CD8-positive, alpha-beta memory T cell (primary cell): ENCODE data around the gene ANKRD12. TPM values are rescaled to one million over a fixed set of nuclear protein-coding genes. Genes with fewer than 3 reads are reported as not detected.

Experiments used
- CTCF ChIA-PET: fragments of 350-600 bp; sonication (Branson Sonifier 250); formaldehyde crosslinking; loops from one replicate; lab custom pipeline; 2021; ENCODE audit warnings: antibody characterized with exemption; lab: Charles Lee
- POLR2A ChIA-PET: fragments of 350-600 bp; sonication (Branson Sonifier 250); formaldehyde crosslinking; loops from one replicate; lab custom pipeline; 2021; ENCODE audit warnings: antibody characterized with exemption; lab: Charles Lee
- DNase-seq, 5 donors: peaks; one replicate each; pipeline versions ENCODE4 v3.0.0 to v3.0.0-alpha.2; 2020 to 2022; ENCODE audit warnings: mixed read lengths in 1 of 5
- H3K27ac ChIP-seq: one replicate; pipeline ENCODE4 v1.7.0; 2013; ENCODE audit warnings: low read depth, mild to moderate bottlenecking, low read length, moderate library complexity
- H3K27me3 ChIP-seq: 2 replicates; pipeline ENCODE4 v1.7.0; 2013; ENCODE audit warnings: low read length, mild to moderate bottlenecking; ENCODE audit not compliant: insufficient read depth, poor library complexity, severe bottlenecking
- H3K36me3 ChIP-seq: 2 replicates; pipeline ENCODE4 v1.7.0; 2013; ENCODE audit warnings: mild to moderate bottlenecking, low read length, moderate library complexity; ENCODE audit not compliant: insufficient read depth
- H3K4me1 ChIP-seq: 2 replicates; pipeline ENCODE4 v1.7.0; 2013; ENCODE audit warnings: mild to moderate bottlenecking, low read length, moderate library complexity; ENCODE audit not compliant: insufficient read depth
- H3K4me3 ChIP-seq: 2 replicates; pipeline ENCODE4 v1.7.0; 2013; ENCODE audit warnings: mild to moderate bottlenecking, low read length
- H3K9me3 ChIP-seq: 2 replicates; pipeline ENCODE4 v1.7.0; 2013; ENCODE audit warnings: mild to moderate bottlenecking, low read length
- H3K27ac Mint-ChIP-seq, 8 donors: one replicate each; pipeline ENCODE4 v1.8.0; 2020 to 2021; ENCODE audit warnings: mixed read lengths in 8 of 8, mild to moderate bottlenecking in 6 of 8, inconsistent platforms in 3 of 8, moderate library complexity in 3 of 8
- H3K27me3 Mint-ChIP-seq, 2 donors: one replicate each; pipeline ENCODE4 v1.8.0; 2020 to 2021; ENCODE audit warnings: mixed read lengths in 2 of 2, mild to moderate bottlenecking in 1 of 2, moderate library complexity in 1 of 2
- H3K36me3 Mint-ChIP-seq, 3 donors: one replicate each; pipeline ENCODE4 v1.8.0; 2020 to 2021; ENCODE audit warnings: mixed read lengths in 3 of 3, inconsistent platforms in 1 of 3, mild to moderate bottlenecking in 1 of 3
- H3K4me1 Mint-ChIP-seq, 3 donors: one replicate each; pipeline ENCODE4 v1.8.0; 2020 to 2021; ENCODE audit warnings: mixed read lengths in 3 of 3, inconsistent platforms in 1 of 3, mild to moderate bottlenecking in 1 of 3
- H3K4me3 Mint-ChIP-seq, 7 donors: one replicate each; pipeline ENCODE4 v1.8.0; 2020 to 2021; ENCODE audit warnings: mixed read lengths in 7 of 7, mild to moderate bottlenecking in 6 of 7, moderate library complexity in 4 of 7, inconsistent platforms in 2 of 7
- H3K9me3 Mint-ChIP-seq, 5 donors: one replicate each; pipeline ENCODE4 v1.8.0; 2020 to 2022; ENCODE audit warnings: mixed read lengths in 5 of 5, mild to moderate bottlenecking in 3 of 5, moderate library complexity in 2 of 5, inconsistent platforms in 1 of 5
- polyA plus RNA-seq: library from polyadenylated mRNA; unstranded; fragments of 300-500 nt; fragmentation: Illumina TruSeq; gene quantifications from one replicate; pipeline ENCODE4 v1.2.3, GENCODE V29; 2021
- total RNA-seq, 2 experiments: library from RNA; stranded (reverse); gene quantifications; one replicate each; pipeline ENCODE4 v1.2.3, GENCODE V29; 2021

ANKRD12 gene
- total and polyA plus RNA-seq, 3 experiments from 2014 or later = 66.6 to 109 (median 67.6) TPM

DNA sequence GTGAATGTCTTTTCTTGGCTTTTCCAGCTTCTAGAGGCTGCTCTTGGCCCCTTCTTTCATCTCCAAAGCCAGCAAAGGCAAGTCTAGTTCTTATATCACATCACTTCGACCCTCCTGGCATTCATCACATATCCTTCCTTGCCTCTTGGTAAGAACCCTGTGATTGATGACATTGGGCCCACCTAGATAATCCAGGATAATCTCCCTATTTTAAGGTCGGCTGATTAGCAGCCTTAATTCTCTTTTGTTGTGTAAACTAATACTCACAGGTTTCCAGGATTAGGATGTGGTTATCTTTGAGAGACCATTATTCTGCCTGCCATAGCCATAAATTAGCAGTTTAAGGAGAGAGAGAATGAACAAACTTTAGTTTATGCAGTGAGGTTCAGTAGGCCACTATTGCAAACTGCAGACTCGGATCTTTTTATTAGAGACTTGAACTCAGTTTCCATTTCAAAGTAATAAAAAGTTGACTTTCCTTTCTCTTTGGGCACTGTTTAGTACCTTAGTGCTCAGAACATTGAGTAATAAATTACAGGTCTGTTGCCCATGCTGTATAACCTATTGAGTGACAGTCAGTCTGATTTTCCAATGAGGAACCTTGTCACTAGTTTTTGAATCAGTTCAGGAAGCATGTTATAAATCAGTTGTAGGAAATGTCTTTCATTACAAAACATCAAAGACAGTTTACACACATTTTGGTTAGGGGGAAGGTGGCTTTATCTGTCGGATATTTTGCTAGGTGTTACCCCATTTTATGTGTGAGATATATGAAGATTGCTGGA, 29.6 kb upstream of the ANKRD12 start:
- peak overlapping the region; percentile 71 to 97 (median 93) for H3K4me3 Mint-ChIP-seq
- Histone ChIP-seq H3K4me3 (peak overlapping the region; percentile 70), H3K9me3 (no peaks in the 10 kb centered on the region), H3K27ac (peak overlapping the region; percentile 43), H3K4me1 (peaks cover 80% of the 10 kb centered on the region), H3K36me3 (no peaks in the 10 kb centered on the region), H3K27me3 (no peaks in the 10 kb centered on the region)
- H3K27me3 Mint-ChIP-seq = no peaks in the 10 kb centered on the region
- H3K4me1 Mint-ChIP-seq = peaks cover 81 to 92% (median 88%) of the 10 kb centered on the region in 3 donors
- H3K9me3 Mint-ChIP-seq = no peaks in the 10 kb centered on the region
- no peak for DNase-seq
- ChIA-PET POLR2A (interaction anchor here (0.9 to 2.2 kb wide), 3 partner anchors 8 to 30 kb away, joined by 3 to 8 read pairs (median 3); partner anchors contain the start of gene ANKRD12), CTCF (interaction anchor here (1.4 kb wide), 1 partner anchor 40 kb away, joined by 3 read pairs; no protein-coding TSS in a partner anchor)
- peaks cover 0 to 61% (median 0%) of the 10 kb centered on the region in 3 donors for H3K36me3 Mint-ChIP-seq
- peak overlapping the region; percentile 84 to 99 (median 92) for H3K27ac Mint-ChIP-seq

DNA sequence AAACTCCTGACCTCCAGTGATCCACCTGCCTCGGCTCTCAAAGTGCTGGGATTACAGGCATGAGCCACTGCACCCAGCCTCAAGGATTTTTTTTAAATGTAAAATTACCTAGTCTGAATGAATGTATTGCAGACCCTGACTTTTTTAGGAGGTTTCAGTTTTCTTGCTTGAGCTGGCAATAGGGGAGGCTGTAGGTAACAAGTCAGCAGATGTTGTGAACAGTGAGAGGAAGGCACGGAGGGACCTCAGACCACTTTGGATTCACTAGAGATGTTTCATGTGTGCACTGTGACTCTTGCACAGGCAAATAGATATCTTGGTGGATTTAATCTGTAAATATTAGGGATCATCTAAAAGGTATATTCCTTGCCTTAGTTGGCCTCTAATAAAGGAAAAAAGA, 27.7 kb upstream of the ANKRD12 start:
- Mint-ChIP-seq H3K9me3 (no peaks in the 10 kb centered on the region), H3K4me3 (peak overlapping the region in 5 of 7 donors; percentile 3 to 73 (median 56)), H3K4me1 (peaks cover 87 to 99% (median 99%) of the 10 kb centered on the region in 3 donors), H3K36me3 (peaks cover 0 to 53% (median 2%) of the 10 kb centered on the region in 3 donors), H3K27ac (peak overlapping the region in 7 of 8 donors; percentile 12 to 88 (median 62)), H3K27me3 (no peaks in the 10 kb centered on the region)
- ChIA-PET CTCF (interaction anchor here (1.0 to 2.2 kb wide), 5 partner anchors 11 to 39 kb away, joined by 3 to 10 read pairs (median 3); no protein-coding TSS in a partner anchor), POLR2A (interaction anchor here (1.3 to 1.7 kb wide), 2 partner anchors 10 to 26 kb away, joined by 4 to 13 read pairs; no protein-coding TSS in a partner anchor)
- H3K4me1 ChIP-seq = peaks cover 96% of the 10 kb centered on the region
- H3K36me3 ChIP-seq = no peaks in the 10 kb centered on the region
- no peaks in the 10 kb centered on the region for H3K9me3 ChIP-seq
- no peak for DNase-seq
- H3K27ac ChIP-seq = no peak overlapping the region
- no peaks in the 10 kb centered on the region for H3K27me3 ChIP-seq
- no peak overlapping the region for H3K4me3 ChIP-seq

DNA sequence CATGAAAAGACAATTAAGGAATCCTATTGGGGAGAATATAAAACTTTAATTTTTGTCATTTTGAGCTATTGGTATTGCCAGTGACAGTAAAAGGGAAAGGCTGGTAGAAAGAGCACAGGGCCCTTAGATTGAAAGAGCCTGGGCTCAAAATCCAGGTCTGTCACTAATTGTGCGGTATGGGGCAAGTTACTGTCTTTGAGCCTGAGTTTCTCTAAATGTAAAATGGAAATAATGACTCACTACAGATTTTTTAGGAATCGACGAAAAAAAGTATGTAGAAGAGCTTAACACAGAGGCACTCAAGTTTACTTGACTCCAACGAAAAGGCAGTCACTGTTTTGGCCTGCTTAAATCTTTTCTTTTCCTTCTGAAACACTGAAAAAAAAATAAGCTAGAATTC, 27.1 kb upstream of the ANKRD12 start:
- H3K4me1 Mint-ChIP-seq = peaks cover 86 to 98% (median 97%) of the 10 kb centered on the region in 3 donors

DNA sequence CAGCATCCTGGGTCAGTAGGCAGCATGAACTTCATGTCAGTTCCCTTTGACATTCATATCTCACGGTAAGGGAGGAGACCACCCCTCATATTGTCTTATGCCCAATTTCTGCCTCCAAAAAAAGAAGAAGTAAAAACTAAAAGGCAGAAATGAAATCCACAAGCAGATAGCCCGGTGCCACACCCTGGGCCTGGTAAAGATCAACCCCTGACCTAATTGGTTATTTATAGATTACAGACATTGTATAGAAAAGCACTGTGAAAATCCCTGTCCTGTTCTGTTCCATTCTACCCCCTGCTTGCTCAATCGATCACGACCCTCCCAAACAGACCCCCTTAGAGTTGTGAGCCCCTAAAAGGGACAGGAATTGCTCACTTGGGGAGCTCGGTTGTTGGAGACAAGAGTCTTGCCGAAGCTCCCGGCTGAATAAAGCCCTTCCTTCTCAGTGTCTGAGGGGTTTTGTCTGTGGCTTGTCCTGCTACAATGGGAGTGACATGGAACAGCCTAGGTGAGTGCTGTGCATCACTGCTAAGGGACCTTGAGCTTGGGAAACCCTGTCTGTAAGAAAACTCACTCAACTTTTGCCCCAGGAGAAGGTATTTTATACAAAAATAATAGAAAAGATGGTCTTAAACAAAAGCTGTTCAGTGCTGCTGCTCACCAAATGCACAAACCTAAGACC, 23.0 kb upstream of the ANKRD12 start:
- ChIA-PET CTCF (interaction anchor here (0.9 to 1.5 kb wide), 4 partner anchors 9 to 25 kb away, joined by 3 read pairs; partner anchors contain the start of gene NDUFV2), POLR2A (interaction anchor here (1.3 to 11.4 kb wide), 2 partner anchors 10 to 23 kb away, joined by 4 to 167 read pairs; partner anchors contain the start of gene ANKRD12)
- Mint-ChIP-seq H3K27me3 (no peaks in the 10 kb centered on the region), H3K27ac (peak overlapping the region; percentile 75 to 96 (median 84)), H3K4me3 (peak overlapping the region; percentile 29 to 59 (median 52)), H3K9me3 (no peaks in the 10 kb centered on the region), H3K4me1 (peaks cover 82 to 94% (median 93%) of the 10 kb centered on the region in 3 donors), H3K36me3 (peaks cover 0 to 42% (median 2%) of the 10 kb centered on the region in 3 donors)
- Histone ChIP-seq H3K4me3 (no peak overlapping the region), H3K27ac (no peak overlapping the region), H3K27me3 (no peaks in the 10 kb centered on the region), H3K4me1 (peaks cover 83% of the 10 kb centered on the region), H3K36me3 (no peaks in the 10 kb centered on the region), H3K9me3 (no peaks in the 10 kb centered on the region)
- DNase-seq = no peak

More for the DNA sequence above, 27.1 kb upstream of the ANKRD12 start:
- ChIA-PET CTCF (interaction anchor here (1.0 to 2.2 kb wide), 5 partner anchors 12 to 36 kb away, joined by 3 to 10 read pairs (median 4); partner anchors contain the start of gene ANKRD12), POLR2A (interaction anchor here (0.7 to 1.7 kb wide), 4 partner anchors 9 to 225 kb away, joined by 3 to 13 read pairs (median 4); no protein-coding TSS in a partner anchor)
- Histone ChIP-seq H3K4me1 (peaks cover 91% of the 10 kb centered on the region), H3K4me3 (no peak overlapping the region), H3K36me3 (no peaks in the 10 kb centered on the region), H3K9me3 (no peaks in the 10 kb centered on the region), H3K27me3 (no peaks in the 10 kb centered on the region), H3K27ac (no peak overlapping the region)
- H3K9me3 Mint-ChIP-seq = no peaks in the 10 kb centered on the region
- no peaks in the 10 kb centered on the region for H3K27me3 Mint-ChIP-seq
- DNase-seq = no peak
- peaks cover 0 to 50% (median 2%) of the 10 kb centered on the region in 3 donors for H3K36me3 Mint-ChIP-seq
- peak overlapping the region in 5 of 7 donors; percentile 16 to 71 (median 42) for H3K4me3 Mint-ChIP-seq
- H3K27ac Mint-ChIP-seq = peak overlapping the region; percentile 12 to 88 (median 68)

DNA sequence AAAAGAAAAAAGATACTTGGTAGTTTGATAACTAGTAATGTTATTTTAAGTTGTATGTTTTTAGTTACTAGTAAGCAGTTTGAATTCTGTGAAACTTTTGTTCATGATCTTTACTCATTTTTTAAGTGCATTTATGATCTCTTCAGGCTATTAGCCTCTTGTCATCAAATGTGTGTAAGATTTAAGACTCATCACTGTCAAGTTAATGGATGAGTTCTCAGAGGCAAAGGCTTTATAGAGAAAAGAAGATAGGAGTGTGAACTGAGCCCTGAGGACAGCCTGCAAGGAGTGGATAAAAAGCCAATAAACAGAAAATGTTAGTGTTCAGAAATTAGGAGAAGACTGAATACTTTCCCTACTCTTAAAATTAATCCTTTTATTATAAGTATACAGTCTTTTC, 20.6 kb upstream of the ANKRD12 start:
- H3K36me3 Mint-ChIP-seq = peaks cover 0 to 41% (median 3%) of the 10 kb centered on the region in 3 donors
- peaks cover 81 to 94% (median 93%) of the 10 kb centered on the region in 3 donors for H3K4me1 Mint-ChIP-seq
- no peaks in the 10 kb centered on the region for H3K9me3 ChIP-seq
- DNase-seq = no peak
- ChIA-PET POLR2A (interaction anchor here (1.3 to 11.4 kb wide), 3 partner anchors 10 to 20 kb away, joined by 3 to 167 read pairs (median 7); partner anchors contain the start of genes ANKRD12 and NDUFV2), CTCF (interaction anchor here (0.7 to 4.6 kb wide), 2 partner anchors 13 to 21 kb away, joined by 3 to 28 read pairs; partner anchors contain the start of gene ANKRD12)
- peaks cover 81% of the 10 kb centered on the region for H3K4me1 ChIP-seq
- no peaks in the 10 kb centered on the region for H3K36me3 ChIP-seq
- no peaks in the 10 kb centered on the region for H3K27me3 Mint-ChIP-seq
- no peak overlapping the region for H3K4me3 ChIP-seq
- H3K27ac Mint-ChIP-seq = peak overlapping the region; percentile 86 to 99 (median 96)
- H3K4me3 Mint-ChIP-seq = peak overlapping the region; percentile 62 to 94 (median 83)
- H3K27me3 ChIP-seq = no peaks in the 10 kb centered on the region
- peak overlapping the region; percentile 76 for H3K27ac ChIP-seq
- H3K9me3 Mint-ChIP-seq = no peaks in the 10 kb centered on the region

DNA sequence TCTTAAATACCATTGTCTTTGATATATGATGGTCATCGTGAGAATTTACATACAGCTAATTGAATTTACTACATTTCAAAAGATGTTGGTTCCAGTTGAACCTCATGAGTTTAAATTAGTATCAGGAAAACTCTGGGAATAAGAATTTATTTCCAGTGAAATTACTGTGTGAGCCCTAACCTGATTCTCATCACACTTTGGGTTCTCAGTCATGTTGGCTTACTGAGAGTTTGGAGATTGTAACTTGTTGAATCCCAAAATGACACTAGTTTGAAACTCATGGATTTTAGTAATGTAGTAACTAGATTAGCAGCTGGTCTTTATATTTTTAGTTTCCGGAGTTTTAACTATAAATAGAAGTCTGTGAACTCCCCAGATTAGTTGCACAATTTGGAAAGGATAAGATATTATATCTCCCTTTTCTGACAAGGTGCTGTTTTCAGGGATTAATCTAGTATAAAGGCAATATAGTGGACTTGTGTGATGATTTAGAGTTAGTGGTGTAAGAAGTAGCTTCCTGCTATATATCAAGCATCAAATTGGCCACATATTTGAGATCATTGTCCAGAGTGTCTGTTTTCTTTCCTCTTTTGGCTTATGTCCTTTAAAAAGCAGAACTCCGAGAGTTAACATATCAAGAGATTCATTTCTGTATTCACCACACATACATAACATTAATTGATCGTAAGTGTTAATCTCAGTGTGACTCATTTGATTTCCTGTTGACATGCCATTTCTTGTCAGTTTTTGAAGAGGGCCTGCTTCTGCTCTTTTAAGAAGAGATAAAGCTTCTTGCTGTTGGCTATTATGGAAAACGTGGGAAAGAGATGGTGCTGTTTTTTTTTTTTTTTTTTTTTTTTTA, 18.4 kb upstream of the ANKRD12 start:
- no peaks in the 10 kb centered on the region for H3K27me3 ChIP-seq
- H3K36me3 Mint-ChIP-seq = peaks cover 0 to 48% (median 5%) of the 10 kb centered on the region in 3 donors
- POLR2A ChIA-PET = interaction anchor here (0.9 to 11.4 kb wide), 8 partner anchors 8 to 30 kb away, joined by 3 to 167 read pairs (median 12); partner anchors contain the start of genes ANKRD12 and NDUFV2
- H3K27ac Mint-ChIP-seq = peak overlapping the region; percentile 91 to 99 (median 97)
- H3K4me3 Mint-ChIP-seq = peak overlapping the region; percentile 82 to 94 (median 88)
- H3K4me1 ChIP-seq = peaks cover 82% of the 10 kb centered on the region
- peak overlapping the region; percentile 76 for H3K27ac ChIP-seq
- DNase-seq = peak in 2 of 5 donors; percentile 37 to 43
- CTCF ChIA-PET = interaction anchor here (0.8 to 4.6 kb wide), 8 partner anchors 8 to 44 kb away, joined by 3 to 28 read pairs (median 4); partner anchors contain the start of gene ANKRD12
- H3K9me3 Mint-ChIP-seq = no peaks in the 10 kb centered on the region
- no peaks in the 10 kb centered on the region for H3K9me3 ChIP-seq
- H3K4me3 ChIP-seq = peak overlapping the region; percentile 43
- peaks cover 8% of the 10 kb centered on the region for H3K36me3 ChIP-seq
- peaks cover 87 to 92% (median 91%) of the 10 kb centered on the region in 3 donors for H3K4me1 Mint-ChIP-seq
- H3K27me3 Mint-ChIP-seq = no peaks in the 10 kb centered on the region
